Activated CD4-positive, alpha-beta T cell treated with anti-CD3 and anti-CD28 coated beads, Interleukin-2, amount 50 U/mL, for 48 hours (primary cell): ENCODE results near the gene TMEM87B.

Source experiments
- DNase-seq, 2 experiments: peaks; one replicate each; pipeline ENCODE4 v3.0.0-alpha.2; 2020

The TMEM87B gene

DNA sequence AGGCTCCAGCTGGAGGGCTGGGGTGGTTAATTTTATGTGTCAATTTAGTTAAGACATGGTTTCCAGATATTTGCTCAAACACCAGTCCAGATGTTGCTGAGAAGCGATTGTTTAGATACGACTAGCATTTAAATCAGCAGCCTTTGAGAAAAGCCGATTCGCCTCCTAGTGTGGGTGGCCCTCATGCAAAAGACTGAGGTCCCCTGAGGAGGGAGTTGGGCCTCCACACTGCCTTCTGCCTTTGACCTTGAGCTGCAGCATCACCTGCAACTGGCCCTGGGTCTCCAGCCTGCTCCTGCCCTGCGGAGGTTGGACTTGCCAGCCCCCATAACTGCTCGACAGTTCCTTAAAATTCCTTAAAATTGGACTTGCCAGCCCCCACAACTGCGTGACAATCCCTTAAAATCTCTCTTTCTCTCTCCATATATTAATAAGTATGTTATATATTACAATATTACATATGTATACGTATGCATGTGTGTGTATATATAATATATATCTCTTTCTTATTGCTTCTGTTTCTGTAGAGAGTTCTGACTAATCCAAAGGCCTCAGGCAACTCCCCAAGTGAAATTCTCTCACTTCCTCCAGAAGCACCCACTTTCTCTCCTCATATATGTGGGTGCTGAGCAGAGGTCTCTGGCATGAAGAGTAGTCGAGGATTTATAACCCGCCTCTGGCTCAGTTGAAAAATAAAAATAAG, 97.6 kb downstream of the TMEM87B start:
- DNase-seq = peak in 1 of 2 experiments; percentile 1

DNA sequence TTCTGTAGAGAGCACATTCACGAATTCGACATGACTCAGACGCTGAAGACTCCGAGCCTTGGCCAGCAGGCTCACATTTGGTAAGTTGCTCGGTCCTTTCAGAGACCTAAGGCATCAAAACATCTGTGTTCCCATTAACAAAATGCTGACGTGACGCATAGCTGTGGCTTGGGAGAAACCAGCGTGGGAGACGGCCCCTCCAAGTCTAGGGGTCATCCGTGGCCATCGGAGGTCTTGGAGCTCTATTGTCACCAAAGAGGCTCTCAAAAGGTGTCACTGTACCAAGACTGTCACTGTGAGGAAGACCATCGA, 98.1 kb downstream of the TMEM87B start:
- no peak for DNase-seq

DNA sequence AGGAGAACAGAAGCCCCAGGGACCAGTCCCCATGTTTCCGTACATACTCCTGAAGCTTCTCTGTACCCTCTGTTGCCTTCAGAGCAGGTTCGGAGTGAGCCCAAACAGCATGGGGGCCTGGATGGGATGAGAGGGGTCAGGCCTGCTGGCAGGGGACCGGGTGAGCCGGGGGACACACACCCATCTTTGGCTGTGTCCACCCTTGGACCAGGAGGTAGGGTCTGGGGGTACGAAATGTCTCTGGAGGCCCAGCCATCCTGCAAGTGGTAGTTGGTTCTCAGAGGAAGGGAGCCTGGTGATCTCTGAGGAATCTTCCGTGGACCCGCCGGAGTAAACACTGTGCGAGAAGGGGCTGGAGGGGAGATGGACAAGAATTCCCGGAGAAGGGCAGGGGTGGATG, 98.4 kb downstream of the TMEM87B start:
- DNase-seq = no peak

DNA sequence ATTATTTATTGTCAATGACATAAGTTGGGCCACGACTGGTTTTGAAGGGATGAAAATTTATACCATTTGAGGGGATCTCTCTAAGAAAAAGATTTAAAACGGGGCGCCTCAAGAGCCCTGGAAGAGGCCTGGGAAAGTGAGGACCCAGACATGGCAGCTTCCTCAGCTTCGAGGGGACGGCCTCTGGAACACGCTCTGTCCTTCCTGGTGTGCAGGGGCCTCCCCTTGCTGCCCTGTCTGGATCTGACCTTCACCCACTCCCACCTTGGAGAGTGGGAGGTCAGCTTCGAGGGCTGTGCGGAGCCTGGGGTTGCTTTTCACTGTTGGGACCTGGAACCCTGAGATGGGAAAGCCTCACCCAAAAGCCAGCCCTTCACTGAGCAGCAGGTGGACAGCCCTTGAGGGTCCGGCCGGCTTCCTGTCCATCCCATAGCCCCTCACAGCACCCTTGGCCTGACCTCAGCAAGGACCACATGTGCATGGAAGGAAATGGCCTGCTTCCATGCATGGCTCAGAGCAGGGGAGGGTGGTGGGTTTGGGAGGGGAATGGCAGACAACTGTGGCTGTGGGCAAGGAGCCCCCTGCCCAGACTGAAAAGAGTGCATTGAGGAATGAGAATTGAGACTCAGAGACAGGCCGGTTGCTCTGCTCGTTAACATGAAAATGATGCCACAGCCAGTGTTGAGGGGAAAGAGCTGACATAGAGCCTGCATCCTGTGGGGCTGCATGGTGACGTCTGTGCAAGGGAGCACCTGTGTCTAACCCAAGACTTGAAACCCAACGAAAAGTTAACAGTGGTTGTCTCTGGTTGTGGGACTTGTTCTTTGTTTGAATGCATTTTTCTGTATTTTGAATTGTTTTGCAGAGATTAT, 99.4 kb downstream of the TMEM87B start:
- DNase-seq = peak in 1 of 2 experiments; percentile 19

DNA sequence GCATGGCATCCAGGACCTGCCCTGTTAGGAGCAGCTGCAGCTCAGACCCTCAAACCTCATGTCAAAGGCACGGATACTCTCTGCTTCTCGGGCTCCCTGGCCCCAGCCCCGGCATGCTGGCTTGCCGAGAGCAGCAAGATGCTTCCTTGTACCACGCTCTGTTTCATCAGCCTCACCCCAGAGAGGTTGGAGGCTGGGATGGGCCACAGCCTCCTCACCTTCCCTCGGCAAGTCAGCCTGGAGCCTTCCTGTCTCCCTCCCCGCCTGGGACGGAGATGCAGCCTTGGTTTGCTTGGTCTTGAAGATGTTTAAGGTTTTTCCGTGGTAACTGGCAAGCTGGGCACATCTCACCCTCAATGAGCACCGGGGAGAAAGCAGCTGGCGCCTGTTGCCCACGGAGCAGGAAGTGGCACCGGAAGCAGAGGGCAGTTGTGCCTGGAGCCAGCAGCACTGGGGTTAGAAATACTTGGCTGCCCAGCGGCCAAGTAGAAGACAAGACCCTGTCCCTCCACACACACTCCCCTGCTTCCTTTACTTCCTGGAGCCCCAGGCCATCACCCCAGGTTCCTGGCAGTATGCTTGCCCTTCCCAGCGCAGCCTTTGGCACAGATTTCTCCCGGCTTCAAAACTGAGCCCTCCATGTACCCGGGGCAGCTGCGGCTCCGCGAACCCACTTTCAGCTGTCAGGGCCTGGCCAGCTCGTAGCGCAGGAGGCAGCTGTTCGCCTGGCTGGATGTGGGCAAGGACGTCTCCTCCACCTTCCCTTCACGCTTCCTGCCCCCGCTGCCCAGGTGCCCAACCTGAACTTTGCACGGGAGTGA, 100.5 kb downstream of the TMEM87B start:
- peak; percentile 46 to 50 for DNase-seq

DNA sequence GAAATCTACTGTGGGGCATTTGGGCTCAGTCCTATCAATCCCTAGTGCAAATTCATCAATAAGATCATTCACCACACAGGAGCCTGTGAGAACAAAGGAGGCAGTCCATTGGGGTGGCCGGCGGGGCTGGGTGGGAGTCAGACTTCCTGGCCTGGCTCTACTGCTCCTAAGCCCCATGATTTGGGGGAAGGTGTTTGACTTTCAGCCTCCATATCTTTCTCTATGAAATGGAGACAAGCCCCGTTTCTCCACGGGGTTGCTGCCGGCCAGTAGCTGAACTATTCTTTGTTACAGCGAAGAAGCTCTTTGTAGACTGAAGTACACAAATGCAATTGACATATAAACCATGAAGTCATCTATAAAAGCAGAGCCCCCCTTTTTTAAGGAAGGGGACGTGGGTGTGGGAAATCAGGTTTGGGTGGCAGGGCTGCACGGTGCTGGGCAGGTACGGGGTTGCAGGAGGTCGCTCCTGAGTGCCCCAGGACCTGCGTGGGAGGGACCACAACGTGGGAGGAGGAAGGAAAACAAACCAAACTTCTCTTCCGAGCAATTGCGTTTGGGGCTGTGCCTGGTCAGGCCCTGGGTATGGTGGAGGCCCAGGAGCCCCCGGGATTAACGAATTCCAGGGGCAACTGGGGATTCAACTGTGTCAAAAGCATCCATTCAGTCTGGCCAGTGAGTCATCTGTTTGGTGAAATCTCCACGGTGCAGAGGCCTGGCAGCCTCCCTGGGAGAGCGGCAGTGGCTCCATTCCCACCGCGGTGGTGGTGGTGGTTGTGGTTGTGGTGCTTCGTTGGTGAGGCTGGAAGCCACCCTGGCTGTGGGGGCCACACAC, 101.3 kb downstream of the TMEM87B start:
- DNase-seq = peak; percentile 63 to 70

DNA sequence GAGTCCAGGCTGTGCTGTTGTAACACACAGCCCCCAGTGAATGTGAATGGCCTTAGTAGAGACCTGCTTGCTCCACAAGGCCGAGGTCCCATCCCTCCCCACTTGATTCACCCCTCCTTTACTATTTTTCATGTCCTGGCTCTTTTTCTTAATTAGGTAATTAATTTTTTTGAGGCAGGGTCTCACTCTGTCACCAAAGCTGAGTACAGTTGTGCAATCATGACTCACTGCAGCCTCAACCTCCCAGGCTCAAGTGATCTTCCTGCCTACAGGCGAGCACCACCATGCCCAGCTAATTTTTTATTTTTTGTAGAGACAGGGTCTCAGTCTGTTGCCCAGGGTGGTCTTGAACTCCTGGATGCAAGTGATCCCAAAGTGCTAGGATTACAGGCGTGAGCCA, 102.4 kb downstream of the TMEM87B start:
- no peak for DNase-seq

DNA sequence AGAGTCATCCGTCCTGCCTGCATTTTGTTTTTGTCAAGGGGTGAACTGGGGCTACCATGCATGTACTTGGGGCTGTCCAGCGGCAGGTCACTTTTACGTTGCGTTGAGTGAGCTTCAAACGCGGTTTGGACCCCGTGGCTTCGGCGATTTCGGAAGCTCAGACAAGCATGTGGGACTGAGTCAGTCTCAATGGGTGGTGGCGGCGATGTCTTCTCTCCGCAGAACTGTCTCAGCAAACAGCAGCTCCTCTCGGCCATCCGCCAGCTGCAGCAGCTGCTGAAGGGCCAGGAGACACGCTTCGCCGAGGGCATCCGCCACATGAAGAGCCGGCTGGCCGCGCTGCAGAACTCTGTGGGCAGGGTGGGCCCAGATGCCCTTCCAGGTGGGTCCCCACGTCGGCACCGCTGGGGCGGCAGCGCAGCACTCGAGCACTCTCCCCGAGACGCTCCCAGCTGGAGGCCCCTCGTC, 104.4 kb downstream of the TMEM87B start:
- DNase-seq = no peak

DNA sequence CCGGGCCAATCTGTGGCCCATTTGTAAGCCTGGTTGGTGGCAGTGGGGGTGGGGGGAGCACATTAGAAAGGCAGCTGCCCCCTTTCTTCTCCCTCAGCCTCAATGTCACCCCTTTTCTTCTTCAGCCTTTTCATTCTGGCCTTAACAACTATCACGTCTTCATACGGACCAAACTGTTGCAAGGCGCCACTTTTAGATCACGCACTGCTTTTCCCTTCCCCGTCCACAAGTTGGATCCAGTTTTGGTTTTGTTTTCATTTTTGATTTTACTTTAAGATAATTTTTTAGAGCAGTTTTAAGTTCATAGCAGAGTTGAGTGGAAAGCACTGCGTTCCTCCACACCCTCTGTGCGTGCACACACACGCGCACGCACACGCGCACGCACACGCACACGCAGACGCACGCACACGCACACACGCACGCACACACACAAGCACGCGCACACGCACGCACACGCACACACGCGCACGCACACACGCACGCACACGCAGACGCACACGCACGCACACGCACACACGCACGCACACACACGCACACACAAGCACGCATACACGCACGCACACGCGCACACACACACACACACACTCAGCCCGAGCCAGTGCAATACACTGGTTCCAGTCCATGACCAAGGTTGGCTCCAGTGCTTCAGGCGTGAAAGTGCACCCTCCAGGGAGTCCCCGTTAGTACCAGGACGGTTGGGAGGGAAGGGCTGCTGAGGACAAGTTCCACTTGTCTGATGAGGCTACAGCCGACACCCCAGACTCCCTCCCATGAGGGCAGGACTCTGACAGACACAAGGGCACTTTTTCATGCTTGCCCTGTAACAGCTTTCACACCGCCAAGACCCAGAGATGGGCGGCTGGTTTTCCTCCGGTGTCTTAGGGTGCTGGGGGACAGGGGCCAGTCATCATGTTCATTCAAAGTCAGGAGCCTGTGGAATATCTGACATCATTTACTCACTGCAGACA, 105.5 kb downstream of the TMEM87B start:
- DNase-seq = no peak

DNA sequence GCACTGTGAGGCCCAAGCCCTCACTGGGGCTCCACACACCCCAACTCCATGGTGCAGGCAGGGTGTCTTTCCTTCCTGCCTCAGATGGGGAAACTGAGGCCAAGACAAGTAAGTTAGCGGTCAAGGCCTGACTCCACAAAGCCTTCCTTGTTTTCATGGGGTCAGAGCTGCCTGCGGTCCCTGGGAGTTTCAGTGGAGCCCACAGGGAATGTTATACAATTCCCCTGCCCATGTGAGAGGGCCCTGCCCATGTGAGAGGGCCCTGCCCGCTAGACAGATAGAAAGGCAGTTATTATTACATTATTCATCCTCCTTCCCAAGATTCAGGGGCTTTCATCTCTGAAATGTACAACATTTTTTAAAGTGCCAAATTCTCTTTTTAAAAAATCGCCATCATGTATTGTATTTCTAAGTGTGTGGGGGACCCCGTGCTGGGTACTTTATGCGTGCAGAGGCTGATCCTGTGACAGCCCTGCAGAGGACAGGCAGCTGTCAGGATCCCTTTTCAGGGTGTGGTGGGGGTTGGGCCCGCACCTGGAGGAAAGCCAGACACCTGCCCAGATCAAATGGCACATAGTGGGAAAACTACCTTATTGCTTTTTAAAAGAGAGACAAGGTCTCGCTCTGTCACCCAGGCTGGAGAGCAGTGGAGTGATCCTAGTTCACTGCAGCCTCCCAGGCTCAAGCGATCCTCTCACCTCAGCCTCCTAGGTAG, 106.5 kb downstream of the TMEM87B start:
- no peak for DNase-seq

DNA sequence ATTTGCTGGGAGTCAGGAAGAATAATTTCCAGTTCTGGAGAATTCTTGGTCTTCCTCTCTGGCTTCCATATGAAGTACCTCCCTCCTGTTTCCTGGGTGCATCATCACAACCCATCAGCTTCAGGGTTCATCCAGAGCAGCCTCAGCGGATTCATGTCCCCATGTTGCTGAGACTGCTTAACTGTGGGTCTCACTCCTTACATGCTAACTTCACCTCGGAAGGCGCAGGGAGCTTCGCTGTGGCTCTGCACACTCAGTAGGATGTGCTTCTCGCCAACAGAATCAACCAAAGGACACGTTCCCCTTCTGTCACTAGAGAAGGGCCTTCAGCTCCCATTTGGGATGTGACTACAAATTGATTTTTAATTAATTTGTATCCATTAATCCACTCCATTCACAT, 107.3 kb downstream of the TMEM87B start:
- no peak for DNase-seq

DNA sequence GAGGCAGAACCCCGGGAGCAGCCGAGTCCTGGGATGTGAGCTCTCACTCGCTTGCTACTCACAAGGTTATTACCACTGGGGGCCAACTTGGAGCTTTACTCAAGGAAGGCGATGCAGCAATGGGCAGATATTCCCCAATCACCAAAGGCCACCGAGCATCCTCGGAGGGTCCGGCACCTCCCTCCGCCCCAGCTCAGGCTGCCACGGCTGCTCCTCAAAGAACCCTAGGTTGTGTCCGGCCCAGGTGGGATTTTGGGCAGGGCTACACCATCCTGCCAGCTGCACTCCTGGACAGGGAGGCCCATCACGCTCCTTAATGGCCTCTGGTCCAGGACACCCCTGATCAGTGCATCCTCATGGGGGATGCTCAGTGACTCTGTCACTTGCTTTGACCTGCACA, 107.9 kb downstream of the TMEM87B start:
- DNase-seq = no peak

DNA sequence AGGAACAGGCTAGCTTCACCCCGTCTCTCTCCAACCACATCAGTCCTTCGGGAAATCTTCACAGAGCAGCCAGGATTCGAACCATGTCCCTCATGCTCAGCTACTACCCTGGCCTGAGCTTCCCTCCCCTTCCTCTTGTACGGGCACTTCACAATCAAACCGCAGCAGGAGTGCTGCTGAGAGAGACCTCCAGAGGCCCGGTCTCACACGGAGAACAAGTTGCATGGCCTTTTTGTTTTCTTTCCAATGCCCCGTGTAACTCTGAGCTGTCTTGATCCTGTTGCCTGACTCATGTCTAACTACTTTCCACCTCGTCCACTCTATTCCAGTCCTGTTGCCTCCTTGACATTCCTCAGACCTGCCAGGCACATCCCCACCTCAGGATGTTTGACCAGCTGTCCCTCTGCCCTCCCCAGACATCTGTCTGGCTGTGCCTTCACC, 108.5 kb downstream of the TMEM87B start:
- DNase-seq = no peak

DNA sequence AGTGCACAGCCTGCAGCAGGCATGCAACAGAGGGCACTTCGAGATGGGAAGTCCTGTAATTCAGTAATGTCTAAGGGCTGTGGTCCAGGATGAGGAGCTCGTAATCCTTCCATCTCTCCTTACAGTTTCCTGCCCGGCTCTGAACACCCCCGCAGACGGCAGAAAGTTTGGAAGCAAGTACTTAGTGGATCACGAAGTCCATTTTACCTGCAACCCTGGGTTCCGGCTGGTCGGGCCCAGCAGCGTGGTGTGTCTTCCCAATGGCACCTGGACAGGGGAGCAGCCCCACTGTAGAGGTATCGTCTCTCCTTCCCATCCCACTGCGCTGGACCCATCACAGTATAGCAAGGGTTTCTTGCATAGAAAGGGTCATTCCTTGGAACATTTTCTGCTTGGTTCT, 109.8 kb downstream of the TMEM87B start:
- DNase-seq = no peak

DNA sequence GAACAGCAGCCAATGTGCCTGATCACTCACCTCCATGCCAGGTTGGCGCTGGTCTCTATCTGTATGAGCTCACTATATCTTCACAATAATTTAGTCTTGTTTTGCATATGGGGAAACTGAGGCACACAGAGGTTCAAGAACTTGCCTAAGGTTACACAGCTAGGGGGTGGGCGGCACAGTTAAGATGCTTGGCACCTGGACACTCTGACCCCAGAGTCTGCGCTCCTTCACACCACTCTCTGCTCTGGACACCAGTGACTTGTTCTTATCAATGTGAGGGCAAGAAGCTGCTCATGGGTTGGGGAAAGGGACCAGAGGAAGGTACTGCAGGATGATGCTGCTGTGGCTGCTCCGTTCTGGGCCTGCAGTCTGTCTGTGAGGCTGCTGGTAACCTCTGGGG, 110.2 kb downstream of the TMEM87B start:
- no peak for DNase-seq

DNA sequence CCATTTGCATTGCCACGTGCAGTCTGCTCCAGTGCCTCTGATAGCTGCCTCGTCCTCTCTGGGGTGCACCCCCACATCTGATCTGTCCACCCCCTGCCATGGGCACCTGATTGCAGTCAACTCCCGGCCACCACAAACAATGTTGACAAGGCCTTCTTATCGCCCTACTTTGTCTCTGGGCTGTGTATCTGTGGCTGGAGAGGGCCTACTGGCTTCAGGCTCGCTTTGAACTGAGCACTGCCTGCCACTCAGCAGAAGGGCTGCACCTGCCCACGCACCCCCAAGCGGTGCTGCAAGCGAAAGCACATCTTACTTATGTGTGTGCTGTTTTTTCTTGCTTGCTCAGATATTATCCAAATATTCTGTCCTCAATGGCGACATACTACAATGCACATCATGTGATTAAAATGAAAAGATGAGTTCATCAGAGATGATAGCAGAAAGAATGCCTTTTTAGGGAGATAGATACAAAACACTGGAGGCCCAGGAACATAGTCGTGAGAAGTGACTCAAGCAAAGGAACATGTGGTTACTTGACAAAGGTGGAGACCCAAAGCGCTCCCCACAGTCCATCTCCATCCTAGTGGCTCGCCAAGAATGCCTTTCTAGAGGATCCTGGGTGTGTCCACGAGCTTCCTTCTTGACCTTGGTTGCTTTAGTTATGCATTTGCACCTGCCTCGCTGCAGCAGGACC, 111.9 kb downstream of the TMEM87B start:
- DNase-seq = peak in 1 of 2 experiments; percentile 31

DNA sequence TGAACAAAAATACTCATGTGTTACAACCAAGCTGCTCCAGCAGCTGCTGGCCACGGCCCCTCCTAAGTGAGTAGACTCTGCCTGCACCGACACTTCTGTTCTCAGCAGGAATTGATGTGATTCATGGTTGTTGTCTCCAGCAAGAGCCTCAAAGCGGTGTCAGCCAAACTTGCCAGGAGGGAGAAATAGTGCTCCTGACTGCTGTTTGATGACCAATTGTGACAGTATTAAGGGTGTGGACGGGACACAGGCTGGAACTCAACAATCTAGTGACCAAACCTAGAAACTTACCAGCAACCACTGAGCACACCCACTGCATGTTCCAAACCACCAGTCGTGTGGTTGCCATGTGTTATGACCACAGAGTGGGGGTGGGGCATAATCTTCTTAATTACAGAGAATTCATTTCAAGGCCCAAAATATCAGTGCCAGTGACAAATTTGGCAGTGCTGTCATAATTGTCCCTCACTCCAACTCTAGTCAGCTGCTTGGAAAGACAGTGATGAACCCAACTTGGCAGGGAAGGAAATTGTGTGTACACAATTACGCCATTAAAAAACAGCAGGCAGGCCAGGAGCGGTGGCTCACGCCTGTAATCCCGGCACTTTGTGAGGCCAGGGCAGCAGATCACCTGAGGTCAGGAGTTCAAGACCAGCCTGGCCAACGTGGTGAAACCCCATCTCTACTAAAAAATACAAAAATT, 113.5 kb downstream of the TMEM87B start:
- DNase-seq = no peak
